AG04450 (cell line): Measurements from ENCODE around the gene ACIN1. TPM values are rescaled to one million over a fixed set of nuclear protein-coding genes. Genes with fewer than 3 reads are reported as not detected.

Experiments used
- CTCF ChIA-PET: fragments of 300-600, 350-600 bp; formaldehyde crosslinking; extraction: SDS; loops from one replicate; lab custom pipeline; 2022; ENCODE audit warnings: antibody characterized with exemption, inconsistent platforms; lab: Charles Lee
- POLR2A ChIA-PET: fragments of 350-600 bp; formaldehyde crosslinking; extraction: SDS; loops from one replicate; lab custom pipeline; 2021; ENCODE audit warnings: antibody characterized with exemption, inconsistent platforms; lab: Yijun Ruan, JAX
- DNase-seq: peaks from one replicate; pipeline ENCODE4 v3.0.0-alpha.2; 2011; ENCODE audit warnings: low read depth, low spot score
- H3K27ac ChIP-seq: one replicate; pipeline ENCODE4 v1.5.1; 2012; ENCODE audit warnings: low read depth, low read length, control low read depth
- H3K27me3 ChIP-seq: one replicate; pipeline ENCODE4 v1.6.0; 2012; ENCODE audit warnings: low read length; ENCODE audit not compliant: control insufficient read depth, insufficient read depth
- H3K4me3 ChIP-seq: 2 replicates; pipeline ENCODE4 v1.5.1; 2011; ENCODE audit warnings: mild to moderate bottlenecking, low read depth, low read length, control low read depth
- H3K9me3 ChIP-seq: 2 replicates; pipeline ENCODE4 v1.5.1; 2012; ENCODE audit warnings: low read length; ENCODE audit not compliant: control insufficient read depth, insufficient read depth
- CTCF ChIP-seq: IDR thresholded peaks from 2 replicates; pipeline ENCODE4 v1.5.1; 2011; ENCODE audit warnings: low read depth, low read length, control low read depth, inconsistent platforms
- polyA plus RNA-seq: library from polyadenylated mRNA; depleted of rRNA; stranded (reverse); fragments of >200 nt; gene quantifications from 2 replicates; pipeline ENCODE4 v1.2.3, GENCODE V29; 2011

Gene ACIN1
- polyA plus RNA-seq, 1 experiment = 173 TPM

- no peak for DNase-seq
- no peak for TF ChIP-seq CTCF
- CTCF ChIA-PET = interaction anchor here (1.8 to 2.2 kb wide), 2 partner anchors 51 to 59 kb away, joined by 7 to 9 read pairs; no protein-coding TSS in a partner anchor
- POLR2A ChIA-PET = no interaction called here
- no peak overlapping the region for H3K4me3 ChIP-seq
- H3K27me3 ChIP-seq = no peaks in the 10 kb centered on the region
- H3K9me3 ChIP-seq = peaks cover 3% of the 10 kb centered on the region; the same call in 1 of the 2 replicates
- no peak overlapping the region for H3K27ac ChIP-seq
Measured at GRCh38 chr14:23045419-23046357, 49.2 kb downstream of the ACIN1 start.

- no peak for DNase-seq
- ChIA-PET POLR2A (interaction anchor here (0.5 kb wide), 1 partner anchor 73 kb away, joined by 3 read pairs; no protein-coding TSS in a partner anchor), CTCF (interaction anchor here (1.0 kb wide), 1 partner anchor 32 kb away, joined by 3 read pairs; no protein-coding TSS in a partner anchor)
- TF ChIP-seq CTCF = no peak
- no peak overlapping the region for H3K27ac ChIP-seq
- no peaks in the 10 kb centered on the region for H3K27me3 ChIP-seq
- H3K4me3 ChIP-seq = no peak overlapping the region
- peaks cover 3% of the 10 kb centered on the region; the same call in 1 of the 2 replicates for H3K9me3 ChIP-seq
Measured at GRCh38 chr14:23044840-23045239, 50.1 kb downstream of the ACIN1 start.

GRCh38 chr14:23043754-23044153 lies 51.2 kb downstream of the ACIN1 start:
- Histone ChIP-seq H3K27me3 (no peaks in the 10 kb centered on the region), H3K4me3 (no peak overlapping the region), H3K27ac (no peak overlapping the region), H3K9me3 (peaks cover 3% of the 10 kb centered on the region; the same call in 1 of the 2 replicates)
- POLR2A ChIA-PET = no interaction called here
- CTCF ChIA-PET = interaction anchor here (1.2 kb wide), 1 partner anchor 25 kb away, joined by 3 read pairs; no protein-coding TSS in a partner anchor
- DNase-seq = no peak
- no peak for TF ChIP-seq CTCF

GRCh38 chr14:23043145-23043544 lies 51.8 kb downstream of the ACIN1 start:
- Histone ChIP-seq H3K9me3 (no peaks in the 10 kb centered on the region; the same call in 1 of the 2 replicates), H3K27me3 (no peaks in the 10 kb centered on the region), H3K4me3 (no peak overlapping the region), H3K27ac (no peak overlapping the region)
- ChIA-PET POLR2A (interaction anchor here (1.2 kb wide), 1 partner anchor 15 kb away, joined by 3 read pairs; no protein-coding TSS in a partner anchor), CTCF (interaction anchor here (1.2 kb wide), 1 partner anchor 26 kb away, joined by 3 read pairs; no protein-coding TSS in a partner anchor)
- no peak for TF ChIP-seq CTCF
- no peak for DNase-seq
